LNCaP clone FGC (cell line): ENCODE results near the gene NRF1.

ENCODE experiments used
- DNase-seq: peaks from one replicate; pipeline ENCODE4 v3.0.0-alpha.2; 2011; ENCODE audit warnings: low read depth
- H3K4me3 ChIP-seq: 2 replicates; pipeline ENCODE4 v1.5.1; 2011; ENCODE audit warnings: mild to moderate bottlenecking, low read depth, low read length, control low read depth
- CTCF ChIP-seq: IDR thresholded peaks from 2 replicates; pipeline ENCODE4 v1.5.1; 2012; ENCODE audit warnings: mild to moderate bottlenecking; ENCODE audit not compliant: control insufficient read depth, insufficient read depth; ENCODE audit errors: extremely low read depth

The NRF1 gene

GRCh38 chr7:129606803-129607202, 4.7 kb upstream of the NRF1 start:
- no peak for TF ChIP-seq CTCF
- no peak for DNase-seq
- no peak overlapping the region for H3K4me3 ChIP-seq

GRCh38 chr7:129607471-129608120, 3.9 kb upstream of the NRF1 start:
- no peak for DNase-seq
- TF ChIP-seq CTCF = peak; percentile 47
- no peak overlapping the region for H3K4me3 ChIP-seq

GRCh38 chr7:129609666-129610065, 1.9 kb upstream of the NRF1 start:
- DNase-seq = no peak
- TF ChIP-seq CTCF = no peak
- no peak overlapping the region for H3K4me3 ChIP-seq

GRCh38 chr7:129610709-129611245, 743 bp upstream of the NRF1 start:
- peak overlapping the region; percentile 83 for H3K4me3 ChIP-seq
- DNase-seq = no peak
- TF ChIP-seq CTCF = no peak

GRCh38 chr7:129612112-129613015, 844 bp downstream of the NRF1 start:
- DNase-seq = no peak
- peak; percentile 48 for TF ChIP-seq CTCF
- H3K4me3 ChIP-seq = peak overlapping the region; percentile 83

GRCh38 chr7:129613016-129613337, 1.5 kb downstream of the NRF1 start:
- TF ChIP-seq CTCF = no peak
- no peak for DNase-seq
- peak overlapping the region; percentile 83 for H3K4me3 ChIP-seq
